NCI-H460 (cell line): ENCODE measurements around the gene GAREM1. TPM values are rescaled to one million over a fixed set of nuclear protein-coding genes. Genes with fewer than 3 reads are reported as not detected.

Experiments
- DNase-seq: peaks from one replicate; pipeline ENCODE4 v3.0.0-alpha.2; 2016; ENCODE audit warnings: low read depth; ENCODE audit errors: extremely low read depth
- total RNA-seq: library from RNA; depleted of rRNA; stranded (reverse); fragments of >200 nt; shearing (Covaris generic); gene quantifications from 2 replicates; pipeline ENCODE4 v1.2.3, GENCODE V29; 2014

GAREM1 gene
- total RNA-seq, 1 experiment from 2014 or later, result 9.5 TPM

GRCh38 chr18:32427084-32427900 is 43.4 kb downstream of the GAREM1 start:
- no peak for DNase-seq

- no peak for DNase-seq
Measured at GRCh38 chr18:32425466-32425865, 45.2 kb downstream of the GAREM1 start.

GRCh38 chr18:32424696-32425095 is 46.0 kb downstream of the GAREM1 start:
- no peak for DNase-seq

GRCh38 chr18:32422978-32423740 is 47.5 kb downstream of the GAREM1 start:
- no peak for DNase-seq

- DNase-seq, result no peak
Measured at GRCh38 chr18:32422201-32422600, 48.5 kb downstream of the GAREM1 start.

- DNase-seq, result no peak
Measured at GRCh38 chr18:32420084-32420750, 50.5 kb downstream of the GAREM1 start.

GRCh38 chr18:32418148-32418547 is 52.5 kb downstream of the GAREM1 start:
- no peak for DNase-seq

- no peak for DNase-seq
Measured at GRCh38 chr18:32405588-32405987, 65.1 kb downstream of the GAREM1 start.

- DNase-seq, result no peak
Measured at GRCh38 chr18:32401621-32402020, 69.1 kb downstream of the GAREM1 start.

- DNase-seq, result no peak
Measured at GRCh38 chr18:32393407-32393806, 77.3 kb downstream of the GAREM1 start.

- no peak for DNase-seq
Measured at GRCh38 chr18:32391126-32391525, 79.6 kb downstream of the GAREM1 start.

GRCh38 chr18:32389858-32390257 is 80.8 kb downstream of the GAREM1 start:
- no peak for DNase-seq

- DNase-seq, result no peak
Measured at GRCh38 chr18:32389191-32389590, 81.5 kb downstream of the GAREM1 start.

GRCh38 chr18:32386471-32386870 is 84.2 kb downstream of the GAREM1 start:
- DNase-seq, result no peak

- peak; percentile 55 for DNase-seq
Measured at GRCh38 chr18:32383050-32383819, 87.4 kb downstream of the GAREM1 start.

GRCh38 chr18:32381761-32382160 is 88.9 kb downstream of the GAREM1 start:
- DNase-seq, result no peak

- no peak for DNase-seq
Measured at GRCh38 chr18:32380559-32380958, 90.1 kb downstream of the GAREM1 start.

GRCh38 chr18:32379891-32380290 is 90.8 kb downstream of the GAREM1 start:
- no peak for DNase-seq

GRCh38 chr18:32378705-32379104 is 92.0 kb downstream of the GAREM1 start:
- no peak for DNase-seq

GRCh38 chr18:32373995-32374394 is 96.7 kb downstream of the GAREM1 start:
- peak; percentile 64 for DNase-seq

GRCh38 chr18:32373505-32373904 is 97.2 kb downstream of the GAREM1 start:
- no peak for DNase-seq
